Measurements from ENCODE around the gene RELT. TPM values are rescaled to one million over a fixed set of nuclear protein-coding genes. Genes with fewer than 3 reads are reported as not detected.
A peak's percentile ranks its signal among the peaks of the same experiment; 100 is the strongest.

The RELT gene
- total RNA-seq, 6 donors from 2014 or later = 4.9 to 27.0 (median 19.2) TPM

DNA sequence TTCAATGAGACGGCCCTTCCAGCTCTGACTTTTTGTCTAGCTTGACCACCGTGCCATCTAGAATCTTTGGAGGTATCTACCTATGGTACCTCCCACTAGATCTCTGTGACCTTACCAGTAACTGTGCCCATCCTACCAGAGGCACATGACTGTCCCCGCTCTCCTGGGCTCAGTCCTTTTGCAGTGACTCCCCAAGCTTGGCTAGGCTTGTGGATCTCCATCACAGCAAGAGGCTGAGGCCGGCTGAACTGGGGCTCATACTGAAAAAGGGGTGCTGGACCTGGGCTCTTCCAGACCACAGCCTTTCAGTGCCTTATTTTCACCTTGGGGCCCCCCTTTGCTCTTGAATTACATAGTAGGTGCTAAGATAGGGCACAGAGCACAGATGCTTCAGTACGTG lies 27.3 kb downstream of the RELT start:
- WGBS, 2 donors = 89 to 94% methylated on average over 4 to 5 of the region's 5 CpGs
- Histone ChIP-seq H3K27ac (no peak overlapping the region), H3K9me3 (no peaks in the 10 kb centered on the region), H3K36me3 (peaks cover 0 to 20% (median 6%) of the 10 kb centered on the region in 4 donors), H3K27me3 (no peaks in the 10 kb centered on the region), H3K4me3 (no peak overlapping the region), H3K4me1 (no peaks in the 10 kb centered on the region)
- no peak for TF ChIP-seq POLR2A (IDR thresholded peaks at IDR 0.05)
- TF ChIP-seq, protein P1, sequence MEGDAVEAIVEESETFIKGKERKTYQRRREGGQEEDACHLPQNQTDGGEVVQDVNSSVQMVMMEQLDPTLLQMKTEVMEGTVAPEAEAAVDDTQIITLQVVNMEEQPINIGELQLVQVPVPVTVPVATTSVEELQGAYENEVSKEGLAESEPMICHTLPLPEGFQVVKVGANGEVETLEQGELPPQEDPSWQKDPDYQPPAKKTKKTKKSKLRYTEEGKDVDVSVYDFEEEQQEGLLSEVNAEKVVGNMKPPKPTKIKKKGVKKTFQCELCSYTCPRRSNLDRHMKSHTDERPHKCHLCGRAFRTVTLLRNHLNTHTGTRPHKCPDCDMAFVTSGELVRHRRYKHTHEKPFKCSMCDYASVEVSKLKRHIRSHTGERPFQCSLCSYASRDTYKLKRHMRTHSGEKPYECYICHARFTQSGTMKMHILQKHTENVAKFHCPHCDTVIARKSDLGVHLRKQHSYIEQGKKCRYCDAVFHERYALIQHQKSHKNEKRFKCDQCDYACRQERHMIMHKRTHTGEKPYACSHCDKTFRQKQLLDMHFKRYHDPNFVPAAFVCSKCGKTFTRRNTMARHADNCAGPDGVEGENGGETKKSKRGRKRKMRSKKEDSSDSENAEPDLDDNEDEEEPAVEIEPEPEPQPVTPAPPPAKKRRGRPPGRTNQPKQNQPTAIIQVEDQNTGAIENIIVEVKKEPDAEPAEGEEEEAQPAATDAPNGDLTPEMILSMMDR (IDR thresholded peaks at IDR 0.05) = no peak
- no peak for TF ChIP-seq EP300 (IDR thresholded peaks at IDR 0.05)
- no peak for TF ChIP-seq POLR2AphosphoS5 (IDR thresholded peaks at IDR 0.05)
- DNase-seq (no peak), ATAC-seq (ENCODE audit: low FRiP score in 2 of 2) (no peak)

DNA sequence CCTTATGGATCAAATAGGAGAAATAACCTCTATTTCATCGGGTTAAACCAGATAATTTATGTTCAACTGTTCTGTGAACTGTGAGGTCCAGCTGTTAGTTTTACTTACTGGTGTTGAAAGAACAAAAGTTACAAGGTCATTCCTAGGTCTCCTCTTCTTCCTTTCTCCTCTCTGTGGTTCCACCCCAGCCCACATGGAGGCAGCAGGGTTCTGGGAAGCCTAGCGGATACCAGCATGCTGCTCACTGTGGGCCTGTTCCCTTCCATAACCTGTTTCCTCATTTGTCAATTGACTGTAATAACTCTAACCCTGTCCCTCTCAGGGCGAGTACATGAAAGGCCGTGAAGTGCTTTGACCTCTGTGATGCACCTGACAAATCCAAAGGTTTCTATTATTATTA lies 27.8 kb downstream of the RELT start:
- H3K36me3 ChIP-seq = peaks cover 0 to 22% (median 8%) of the 10 kb centered on the region in 4 donors
- H3K9me3 ChIP-seq = no peaks in the 10 kb centered on the region
- 37 to 47% methylated on average over 4 of the region's 4 CpGs for WGBS, 2 donors
- H3K27me3 ChIP-seq = no peaks in the 10 kb centered on the region
- DNase-seq = peak in 1 of 2 donors; percentile 78
- TF ChIP-seq EP300 (IDR thresholded peaks at IDR 0.05) (no peak), POLR2A (IDR thresholded peaks at IDR 0.05) (no peak), POLR2AphosphoS5 (IDR thresholded peaks at IDR 0.05) (no peak)
- TF ChIP-seq, protein P1 (IDR thresholded peaks at IDR 0.05) = peak; percentile 38 to 78 (median 59)
- no peak overlapping the region for H3K4me3 ChIP-seq
- ATAC-seq (ENCODE audit: low FRiP score in 2 of 2) = peak; percentile 82 to 84
- no peaks in the 10 kb centered on the region for H3K4me1 ChIP-seq
- H3K27ac ChIP-seq = no peak overlapping the region

DNA sequence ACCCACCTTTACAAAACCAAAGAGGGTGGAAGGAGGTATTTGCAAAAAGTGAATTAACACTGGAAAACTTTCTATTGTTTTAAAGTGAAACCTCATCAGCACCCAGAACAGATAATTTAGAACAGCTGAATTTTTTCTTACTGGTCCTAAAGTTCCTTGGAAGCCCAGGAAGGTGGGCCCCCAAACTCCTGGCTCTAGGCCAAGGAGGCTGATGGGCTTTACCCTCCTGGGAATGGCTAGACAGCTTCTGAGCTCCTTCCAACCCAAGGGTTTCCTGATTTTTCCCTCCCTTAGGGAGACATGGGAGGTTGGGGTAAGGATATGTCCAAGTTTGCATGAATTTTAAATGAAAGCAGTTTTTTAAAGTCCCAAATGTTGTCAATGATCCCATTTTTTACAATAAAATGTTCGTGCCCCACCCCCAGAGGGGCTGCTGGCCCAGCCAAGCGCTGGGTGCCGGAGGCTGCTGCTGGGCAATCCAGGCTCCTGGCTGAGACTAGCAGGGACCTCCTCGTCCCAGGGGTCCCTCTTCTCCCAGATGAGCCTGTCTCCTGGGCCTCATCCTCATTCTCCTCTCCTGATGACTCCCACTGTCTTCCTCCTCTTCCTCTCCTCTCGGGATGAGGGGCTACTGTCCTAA lies 28.4 kb downstream of the RELT start:
- no peak for ATAC-seq (ENCODE audit: low FRiP score in 2 of 2)
- Histone ChIP-seq H3K27me3 (no peaks in the 10 kb centered on the region), H3K4me1 (no peaks in the 10 kb centered on the region), H3K9me3 (no peaks in the 10 kb centered on the region), H3K27ac (no peak overlapping the region), H3K36me3 (peaks cover 0 to 28% (median 12%) of the 10 kb centered on the region in 4 donors), H3K4me3 (no peak overlapping the region)
- WGBS, 2 donors = 70 to 91% methylated on average over 5 of the region's 5 CpGs
- no peak for TF ChIP-seq POLR2A (IDR thresholded peaks at IDR 0.05)
- no peak for TF ChIP-seq EP300 (IDR thresholded peaks at IDR 0.05)
- TF ChIP-seq POLR2AphosphoS5 (IDR thresholded peaks at IDR 0.05) = no peak
- TF ChIP-seq, protein P1 (IDR thresholded peaks at IDR 0.05) = no peak
- DNase-seq = peak in 1 of 2 donors; percentile 48

DNA sequence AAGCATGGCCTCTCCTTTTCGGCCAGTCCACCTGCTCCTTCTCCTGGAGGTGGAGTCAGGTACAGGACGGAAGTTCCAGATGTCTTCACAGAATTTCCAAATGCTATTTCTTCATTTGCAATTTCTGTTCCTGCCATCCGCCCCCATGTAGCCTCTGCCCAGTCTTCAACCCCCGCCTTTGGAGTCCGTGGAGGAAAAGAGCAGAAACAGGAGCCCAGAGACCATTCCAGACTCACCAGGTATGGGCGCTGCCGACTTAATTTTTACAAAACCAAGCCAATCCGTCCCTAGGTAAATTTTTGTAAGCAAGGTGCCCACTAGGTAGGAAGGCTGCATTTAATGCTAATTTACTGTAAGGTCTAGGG lies 28.9 kb downstream of the RELT start:
- no peaks in the 10 kb centered on the region for H3K4me1 ChIP-seq
- H3K27me3 ChIP-seq = no peaks in the 10 kb centered on the region
- H3K4me3 ChIP-seq = no peak overlapping the region
- TF ChIP-seq POLR2A (IDR thresholded peaks at IDR 0.05) (no peak), POLR2AphosphoS5 (IDR thresholded peaks at IDR 0.05) (no peak), EP300 (IDR thresholded peaks at IDR 0.05) (no peak)
- TF ChIP-seq, protein P1 (IDR thresholded peaks at IDR 0.05) = no peak
- WGBS, 2 donors = 85 to 94% methylated on average over 8 of the region's 8 CpGs
- no peak overlapping the region for H3K27ac ChIP-seq
- H3K9me3 ChIP-seq = no peaks in the 10 kb centered on the region
- ATAC-seq (ENCODE audit: low FRiP score in 2 of 2) (no peak), DNase-seq (no peak)
- H3K36me3 ChIP-seq = peaks cover 0 to 29% (median 13%) of the 10 kb centered on the region in 4 donors

DNA sequence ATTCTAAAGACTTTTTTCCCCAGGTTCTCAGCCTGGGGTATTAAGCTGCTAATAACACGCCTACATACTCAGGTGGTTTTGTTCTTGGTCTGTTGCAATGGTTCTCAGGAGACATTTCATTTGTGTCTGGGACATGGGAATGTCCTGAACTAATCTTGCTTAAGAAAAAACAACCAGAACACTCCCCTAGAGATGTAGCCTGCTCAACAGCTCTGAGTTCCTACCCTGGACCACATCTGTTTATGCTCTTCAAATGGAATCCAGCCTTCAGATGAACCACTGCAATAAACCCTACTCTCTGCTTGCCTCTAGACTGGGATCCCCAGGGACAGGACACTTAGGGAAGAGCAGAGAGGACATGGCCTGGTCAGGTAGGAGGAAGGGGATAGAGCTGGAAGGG lies 29.9 kb downstream of the RELT start:
- 85 to 92% methylated on average over 1 of the region's 1 CpG for WGBS, 2 donors
- Histone ChIP-seq H3K27me3 (no peaks in the 10 kb centered on the region), H3K36me3 (peaks cover 0 to 34% (median 13%) of the 10 kb centered on the region in 4 donors), H3K9me3 (no peaks in the 10 kb centered on the region), H3K27ac (no peak overlapping the region), H3K4me1 (no peaks in the 10 kb centered on the region), H3K4me3 (no peak overlapping the region)
- no peak for ATAC-seq (ENCODE audit: low FRiP score in 2 of 2)
- DNase-seq = no peak
- TF ChIP-seq, protein P1 (IDR thresholded peaks at IDR 0.05) = no peak

All from upper lobe of left lung (tissue), 6 donors.